GM12874 (cell line): ENCODE data around the gene CASK.

Experiments
- CTCF ChIP-seq: IDR thresholded peaks from 2 replicates; pipeline ENCODE4 v1.5.1; 2011; ENCODE audit warnings: low read depth, mild to moderate bottlenecking, control low read depth, low read length, moderate library complexity; ENCODE audit not compliant: insufficient read depth

CASK gene

DNA sequence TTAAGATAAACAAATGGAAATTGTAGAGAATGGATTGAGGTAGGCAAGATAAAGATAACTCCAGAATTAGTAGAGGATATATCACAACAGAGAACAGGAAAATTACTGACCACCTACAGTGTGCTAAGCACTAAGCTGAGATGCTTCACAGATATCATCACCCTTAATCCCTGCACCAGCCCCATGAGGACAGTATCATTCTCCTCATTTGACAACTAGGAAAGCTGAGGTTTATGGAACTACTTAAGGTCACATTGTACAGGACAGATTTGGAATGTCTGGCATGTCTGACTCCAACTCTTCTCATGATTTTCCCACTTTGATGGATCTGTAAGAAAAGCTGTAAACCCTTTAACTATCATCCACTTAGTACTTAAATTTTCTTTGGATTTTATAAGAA lies 95.5 kb downstream of the CASK start:
- TF ChIP-seq CTCF, result no peak

DNA sequence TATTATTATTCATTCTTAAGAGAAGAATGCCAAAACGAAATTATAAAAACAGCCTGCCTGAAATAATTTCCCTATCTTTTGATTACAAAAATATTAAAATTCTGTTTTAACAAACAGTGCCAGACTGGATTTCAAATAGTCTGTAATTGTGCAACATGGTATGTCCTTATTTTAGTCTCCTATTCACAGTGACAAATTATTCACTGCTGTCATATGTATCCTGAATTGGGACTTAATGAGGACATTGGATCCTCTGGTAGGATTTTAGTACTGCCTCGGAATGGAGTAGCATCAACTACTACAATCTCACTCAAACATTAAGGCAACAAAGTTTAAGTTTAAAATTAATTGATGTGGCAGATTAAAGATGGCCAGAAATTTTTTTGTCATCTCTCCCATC lies 97.6 kb downstream of the CASK start:
- TF ChIP-seq CTCF, result no peak

DNA sequence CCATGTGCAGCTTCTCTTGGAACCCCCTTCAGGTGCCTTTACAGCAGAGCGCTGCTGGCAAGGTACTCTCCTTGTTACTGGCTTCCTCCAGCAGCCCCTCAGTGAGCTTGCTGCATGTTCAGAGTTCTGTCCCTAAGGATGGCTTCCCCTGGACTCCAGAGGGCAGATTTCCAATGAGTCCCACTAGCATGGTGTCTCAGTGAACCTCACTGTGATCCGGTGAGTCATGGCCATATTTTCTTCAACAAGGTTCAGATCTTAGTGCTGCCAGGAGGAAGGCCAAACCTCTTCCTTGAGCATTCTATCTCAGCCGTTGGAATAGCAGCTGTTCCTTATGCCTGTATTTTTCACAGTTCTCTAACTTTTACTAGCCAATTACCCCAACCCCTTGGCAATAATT lies 98.8 kb downstream of the CASK start:
- no peak for TF ChIP-seq CTCF

GRCh38 chrX:41823402-41823801 lies 100.0 kb downstream of the CASK start:
- no peak for TF ChIP-seq CTCF

GRCh38 chrX:41822892-41823291 lies 100.5 kb downstream of the CASK start:
- TF ChIP-seq CTCF, result no peak

- no peak for TF ChIP-seq CTCF
Observed at GRCh38 chrX:41808047-41808446, 115.3 kb downstream of the CASK start.

GRCh38 chrX:41802958-41803357 lies 120.4 kb downstream of the CASK start:
- no peak for TF ChIP-seq CTCF

DNA sequence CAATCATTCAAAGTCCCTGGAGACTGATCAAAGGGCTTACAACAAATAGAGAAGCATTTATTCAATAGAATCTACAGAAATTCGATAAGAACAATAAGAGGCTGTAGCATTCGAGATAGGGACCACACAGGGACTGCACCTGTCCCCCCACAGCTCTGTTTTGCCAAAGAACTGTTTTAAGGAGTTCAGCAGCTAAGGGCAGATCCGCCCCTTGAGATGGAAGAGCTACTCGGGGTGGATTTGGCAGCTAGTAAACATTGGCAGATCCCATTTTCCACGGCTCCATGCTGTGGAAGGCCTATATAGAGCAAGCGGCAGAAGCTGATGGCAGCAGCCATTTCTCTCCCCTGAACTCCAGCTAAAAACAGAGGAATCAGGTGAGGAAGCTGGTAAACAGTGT lies 123.7 kb downstream of the CASK start:
- TF ChIP-seq CTCF, result no peak
